Measurements from ENCODE around the gene FAM120C.

GRCh38 chrX:54166915-54167314 lies 16.1 kb downstream of the FAM120C start:
- no peak for TF ChIP-seq CTCF (IDR thresholded peaks at IDR 0.05; ENCODE audit: insufficient read depth, low read depth, low read length)
- TF ChIP-seq EZH2 (IDR thresholded peaks at IDR 0.05; ENCODE audit: insufficient read depth, low read length) = no peak

Measured in astrocyte (in vitro differentiated cells and primary cell).